DOHH2 (cell line): Measurements from ENCODE around the gene CTIF.

Source experiments
- H3F3A ChIP-seq: fragments of 200-600 bp; sonication (generic), shearing (Covaris generic); 2 replicates; pipeline ENCODE4 v1.6.0; 2016; ENCODE audit warnings: antibody characterized with exemption, mild to moderate bottlenecking; ENCODE audit not compliant: control insufficient read depth, insufficient read depth
- H3K27ac ChIP-seq: fragments of 200-600 bp; sonication (generic); 2 replicates; pipeline ENCODE4 v1.5.1; 2014; ENCODE audit warnings: low read depth, mild to moderate bottlenecking, low read length, moderate library complexity
- H3K27me3 ChIP-seq: fragments of 200-600 bp; sonication (generic); 2 replicates; pipeline ENCODE4 v1.6.1; 2014; ENCODE audit warnings: mild to moderate bottlenecking, low read length, mixed read lengths; ENCODE audit not compliant: control insufficient read depth
- H3K36me3 ChIP-seq: fragments of 200-600 bp; sonication (generic); 2 replicates; pipeline ENCODE4 v1.6.1; 2014; ENCODE audit warnings: mild to moderate bottlenecking, low read length, moderate library complexity, mixed read lengths; ENCODE audit not compliant: control insufficient read depth
- H3K4me1 ChIP-seq: fragments of 200-600 bp; sonication (generic); 2 replicates; pipeline ENCODE4 v1.6.1; 2014; ENCODE audit warnings: mild to moderate bottlenecking, low read length, mixed read lengths; ENCODE audit not compliant: control insufficient read depth
- H3K4me2 ChIP-seq: fragments of 200-600 bp; sonication (generic); 2 replicates; pipeline ENCODE4 v1.6.0; 2014; ENCODE audit warnings: mild to moderate bottlenecking, low read length, moderate library complexity
- H3K4me3 ChIP-seq: fragments of 200-600 bp; sonication (generic); 2 replicates; pipeline ENCODE4 v1.5.1; 2014; ENCODE audit warnings: mild to moderate bottlenecking, low read length, mixed read lengths
- H3K79me2 ChIP-seq: fragments of 200-600 bp; sonication (generic); 2 replicates; pipeline ENCODE4 v1.6.1; 2014; ENCODE audit warnings: mild to moderate bottlenecking, low read length, mixed read lengths; ENCODE audit not compliant: control insufficient read depth
- H3K9me2 ChIP-seq: fragments of 200-600 bp; sonication (generic); replicated peaks from 2 replicates; pipeline ENCODE4 v1.6.1; 2014; ENCODE audit warnings: mild to moderate bottlenecking, low read length, mixed read lengths; ENCODE audit not compliant: control insufficient read depth
- H3K9me3 ChIP-seq: fragments of 200-600 bp; sonication (generic); 2 replicates; pipeline ENCODE4 v1.6.1; 2014; ENCODE audit warnings: antibody characterized with exemption, low read length, mixed read lengths; ENCODE audit not compliant: control insufficient read depth, insufficient read depth
- H4K20me1 ChIP-seq: fragments of 200-600 bp; sonication (generic); 2 replicates; pipeline ENCODE4 v1.6.0; 2014; ENCODE audit warnings: low read depth, mild to moderate bottlenecking, antibody characterized with exemption, low read length, moderate library complexity; ENCODE audit not compliant: control insufficient read depth, insufficient read depth
- CTCF ChIP-seq: fragments of 200-600 bp; sonication (generic); IDR thresholded peaks from one replicate; pipeline ENCODE4 v1.5.1; 2014; ENCODE audit warnings: antibody characterized with exemption, mild to moderate bottlenecking, low read depth, low read length; ENCODE audit not compliant: poor library complexity, severe bottlenecking
- EZH2phosphoT487 ChIP-seq: fragments of 200-600 bp; sonication (generic); IDR thresholded peaks from 2 replicates; pipeline ENCODE4 v1.6.1; 2017; ENCODE audit warnings: borderline replicate concordance, mild to moderate bottlenecking, antibody characterized with exemption, low read length, moderate library complexity, mixed read lengths

CTIF gene

GRCh38 chr18:48887294-48887904 is 348.6 kb downstream of the CTIF start:
- no peaks in the 10 kb centered on the region for H3K36me3 ChIP-seq
- no peaks in the 10 kb centered on the region for H3K9me2 ChIP-seq
- no peak overlapping the region for H3K4me3 ChIP-seq
- no peaks in the 10 kb centered on the region for H3K27me3 ChIP-seq
- H3K4me1 ChIP-seq: no peaks in the 10 kb centered on the region
- no peaks in the 10 kb centered on the region for H4K20me1 ChIP-seq
- H3K79me2 ChIP-seq: no peaks in the 10 kb centered on the region
- H3F3A ChIP-seq: no peaks in the 10 kb centered on the region
- H3K9me3 ChIP-seq: no peaks in the 10 kb centered on the region
- H3K27ac ChIP-seq: no peak overlapping the region
- TF ChIP-seq CTCF (no peak), EZH2phosphoT487 (no peak)
- no peak overlapping the region for H3K4me2 ChIP-seq

GRCh38 chr18:48887905-48888772 is 349.3 kb downstream of the CTIF start:
- Histone ChIP-seq H3F3A (no peaks in the 10 kb centered on the region), H3K9me2 (no peaks in the 10 kb centered on the region), H4K20me1 (no peaks in the 10 kb centered on the region), H3K27me3 (no peaks in the 10 kb centered on the region), H3K36me3 (no peaks in the 10 kb centered on the region), H3K4me1 (no peaks in the 10 kb centered on the region), H3K27ac (no peak overlapping the region), H3K4me3 (no peak overlapping the region), H3K4me2 (no peak overlapping the region), H3K9me3 (no peaks in the 10 kb centered on the region), H3K79me2 (no peaks in the 10 kb centered on the region)
- TF ChIP-seq EZH2phosphoT487 (no peak), CTCF (no peak)

- Histone ChIP-seq H3K36me3 (no peaks in the 10 kb centered on the region), H3K4me1 (no peaks in the 10 kb centered on the region), H3K4me3 (no peak overlapping the region), H3K4me2 (no peak overlapping the region), H3K9me3 (no peaks in the 10 kb centered on the region), H3K27ac (no peak overlapping the region), H4K20me1 (no peaks in the 10 kb centered on the region), H3K79me2 (no peaks in the 10 kb centered on the region), H3K9me2 (no peaks in the 10 kb centered on the region), H3F3A (no peaks in the 10 kb centered on the region), H3K27me3 (no peaks in the 10 kb centered on the region)
- no peak for TF ChIP-seq EZH2phosphoT487
- TF ChIP-seq CTCF: no peak
These were observed 349.9 kb downstream of the CTIF start for GRCh38 chr18:48888773-48889080.
